Measurements from ENCODE around the gene GMFB.

The GMFB gene

DNA sequence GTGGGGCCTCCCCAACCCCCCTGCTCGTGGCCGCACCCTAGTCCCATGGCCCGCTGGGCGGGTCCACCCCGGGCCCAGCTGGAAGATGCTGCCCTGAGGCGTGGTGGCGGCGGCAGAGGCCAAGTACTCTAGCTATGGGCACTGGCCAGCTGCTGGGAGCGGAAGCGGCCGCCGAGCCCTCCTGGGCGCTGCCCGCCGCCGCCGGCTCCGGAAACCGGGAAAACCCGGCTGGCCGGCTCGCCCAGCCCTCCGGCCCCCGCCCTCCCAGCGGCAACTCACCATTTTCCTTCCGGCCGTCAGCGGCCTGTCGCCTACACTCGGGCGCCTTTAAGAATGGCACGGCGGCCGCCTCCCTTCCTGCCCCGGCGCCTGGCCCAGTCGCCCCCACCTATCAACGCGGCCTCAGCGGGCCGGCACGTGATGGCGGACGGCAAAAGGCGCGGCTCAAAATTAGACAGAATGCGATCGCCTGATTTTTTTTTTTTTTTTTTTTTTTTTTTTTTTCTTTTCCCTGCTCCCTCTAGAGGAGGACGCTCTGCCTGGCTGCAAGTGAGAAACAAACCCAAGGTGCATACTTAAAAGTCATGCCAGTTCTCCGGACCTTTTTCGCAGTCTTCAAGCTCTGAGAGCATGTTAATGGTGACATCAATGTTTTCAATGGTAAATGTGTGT is at the start of gene GMFB:
Gene GMFB, minus strand, starts transcription at position 335 of the 672 bp plus-strand sequence. Its CDS starts 53 bp downstream, at position 282.
- peak; percentile 69 for DNase-seq

DNA sequence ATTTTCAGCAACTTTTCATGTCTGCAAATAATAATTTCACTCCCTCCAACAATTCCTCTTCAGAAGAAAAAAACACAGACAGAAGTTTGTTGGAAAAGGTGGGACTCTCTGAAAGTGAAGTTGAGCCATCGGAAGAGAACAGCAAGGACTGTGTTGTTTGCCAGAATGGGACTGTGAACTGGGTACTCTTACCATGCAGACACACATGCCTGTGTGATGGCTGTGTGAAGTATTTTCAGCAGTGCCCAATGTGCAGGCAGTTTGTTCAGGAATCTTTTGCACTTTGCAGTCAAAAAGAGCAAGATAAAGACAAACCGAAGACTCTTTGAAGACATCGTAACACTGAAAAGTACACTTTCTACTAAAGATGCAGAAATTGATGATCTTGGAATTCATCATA is 49.3 kb upstream of the GMFB start:
- DNase-seq = no peak

GRCh38 chr14:54537651-54538050 is 48.9 kb upstream of the GMFB start:
- no peak for DNase-seq

DNA sequence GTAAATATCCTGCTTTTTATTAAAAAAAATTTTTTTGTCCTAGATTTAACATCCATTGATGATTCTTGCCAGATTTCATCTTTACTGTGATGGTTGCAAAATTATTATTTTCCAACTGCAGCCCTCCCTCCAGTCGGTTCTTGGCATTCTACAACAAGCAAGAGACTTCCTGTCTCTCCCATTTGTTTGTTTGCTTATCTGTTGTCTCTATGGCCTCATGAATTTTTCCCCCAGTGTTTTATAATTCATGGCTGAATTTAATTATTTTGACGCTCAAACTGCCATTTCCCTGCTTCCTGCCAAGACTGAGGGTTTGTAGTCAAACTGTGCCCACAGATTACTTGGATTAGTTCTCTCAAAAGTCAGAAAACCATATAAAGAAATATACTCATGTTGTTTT is 46.9 kb upstream of the GMFB start:
- no peak for DNase-seq

DNA sequence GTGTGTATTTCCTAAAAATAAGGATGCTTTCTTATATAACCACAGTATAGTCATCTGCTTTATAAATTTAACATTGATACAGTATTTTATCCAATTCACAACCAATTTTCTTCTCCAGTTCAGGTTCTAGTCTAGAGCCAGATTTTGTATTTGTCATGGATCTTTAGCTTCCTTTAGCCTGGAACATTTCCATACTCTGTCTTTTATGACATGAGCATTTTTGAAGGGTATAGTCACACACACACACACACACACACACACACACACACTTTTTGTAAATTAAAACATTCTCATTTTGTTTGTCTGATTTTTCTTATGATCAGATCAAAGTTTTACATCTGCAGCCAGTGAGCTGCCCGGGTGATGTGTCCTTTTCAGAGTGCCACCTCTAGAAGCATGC is 46.3 kb upstream of the GMFB start:
- DNase-seq = no peak

- no peak for DNase-seq
Measured at GRCh38 chr14:54533100-54533499, 44.3 kb upstream of the GMFB start.

DNA sequence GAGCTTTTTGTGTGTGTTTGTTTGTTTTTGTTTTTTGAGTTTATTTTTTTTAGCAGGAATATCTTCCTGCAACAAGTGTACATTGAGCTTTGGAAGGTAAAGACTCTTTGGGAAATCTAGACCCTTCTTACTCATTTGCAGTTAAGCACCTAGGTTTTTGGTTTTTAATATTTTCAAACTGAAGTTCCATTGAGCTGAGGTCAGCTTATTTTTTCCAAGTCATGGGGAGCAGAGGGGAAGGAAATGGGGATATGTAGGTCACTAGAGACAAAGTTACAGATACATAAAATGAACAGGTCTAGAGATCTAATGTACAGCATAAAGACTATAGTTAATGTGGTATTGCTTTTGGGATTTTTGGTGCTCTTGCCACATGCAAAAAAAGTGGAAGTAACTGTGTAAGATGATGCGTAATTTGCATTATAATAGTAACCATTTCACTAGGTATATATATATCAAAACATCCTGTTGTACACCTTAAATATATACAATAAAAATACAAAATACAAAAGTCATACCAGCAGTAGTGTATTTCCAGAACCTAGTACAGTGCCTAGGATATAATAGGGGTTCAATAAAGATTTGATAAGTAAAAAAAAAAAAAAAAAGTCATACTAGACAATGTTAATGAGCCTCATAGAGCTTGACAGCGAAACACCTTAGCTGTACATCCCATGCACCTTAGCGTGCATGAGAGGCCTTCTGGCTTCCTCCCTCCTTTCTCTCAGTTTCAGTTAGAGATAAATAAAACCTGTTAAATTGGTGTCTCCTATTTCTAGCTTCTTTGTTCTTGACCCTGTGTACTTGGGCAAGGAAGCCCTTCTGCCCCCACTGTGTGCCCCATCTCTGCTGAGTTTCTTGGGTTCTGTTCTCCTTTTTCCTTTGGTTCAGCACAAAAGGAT is 43.6 kb upstream of the GMFB start:
- DNase-seq = no peak

DNA sequence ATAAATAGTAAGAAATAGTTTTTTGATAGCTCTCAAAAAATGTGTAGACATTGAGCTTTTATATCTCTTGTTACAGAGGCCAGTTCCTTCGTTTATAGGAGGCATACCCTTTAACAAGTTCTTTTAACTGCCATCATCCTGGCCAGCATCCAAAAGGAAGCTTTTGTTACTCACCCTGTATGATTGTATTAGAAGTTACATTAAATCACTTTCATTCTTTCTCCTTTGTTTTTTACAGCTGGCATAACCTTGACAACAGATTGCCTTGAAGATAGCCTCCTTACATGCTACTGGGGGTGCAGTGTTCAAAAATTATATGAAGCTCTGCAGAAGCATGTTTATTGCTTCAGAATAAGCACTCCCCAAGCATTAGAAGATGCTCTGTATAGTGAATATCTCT is 41.0 kb upstream of the GMFB start:
- DNase-seq = no peak

GRCh38 chr14:54528973-54529372 is 40.2 kb upstream of the GMFB start:
- DNase-seq = no peak

DNA sequence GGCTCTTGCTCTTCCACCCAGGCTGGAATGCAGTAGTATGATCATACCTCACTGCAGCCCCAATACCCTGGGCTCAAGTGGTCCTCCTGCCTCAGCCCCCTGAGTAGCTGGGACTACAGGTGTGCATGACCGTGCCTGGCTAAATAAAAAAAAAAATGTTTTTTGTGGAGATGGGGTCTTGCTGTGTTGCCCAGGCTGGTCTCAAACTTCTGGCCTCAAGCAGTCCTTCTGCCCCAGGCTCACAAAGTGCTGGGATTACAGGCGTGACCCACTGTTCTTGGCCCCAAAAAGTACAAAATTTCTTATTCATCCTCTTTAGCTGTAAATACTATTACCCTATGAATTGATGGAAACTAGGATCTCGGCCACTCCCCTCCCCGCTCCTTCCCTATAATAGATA is 35.6 kb upstream of the GMFB start:
- DNase-seq = no peak

DNA sequence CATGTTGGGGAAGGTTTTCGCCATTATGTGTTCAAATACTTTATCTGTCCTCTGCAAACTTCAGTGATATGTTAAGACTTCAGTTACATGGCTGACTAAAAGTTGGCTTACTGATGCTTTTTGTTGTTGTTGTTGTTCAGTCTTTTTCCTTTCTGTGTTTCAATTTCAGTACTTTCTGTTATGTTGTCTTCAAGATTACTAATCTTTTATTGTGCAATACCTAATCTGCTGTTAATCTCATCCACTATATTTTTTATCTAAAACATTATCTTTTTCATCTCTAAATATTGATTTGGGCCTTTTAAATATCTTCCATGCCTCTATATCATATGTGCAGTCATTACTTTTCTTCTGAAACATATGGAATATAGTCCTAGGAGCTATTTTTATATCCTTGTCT is 27.9 kb upstream of the GMFB start:
- DNase-seq = no peak

DNA sequence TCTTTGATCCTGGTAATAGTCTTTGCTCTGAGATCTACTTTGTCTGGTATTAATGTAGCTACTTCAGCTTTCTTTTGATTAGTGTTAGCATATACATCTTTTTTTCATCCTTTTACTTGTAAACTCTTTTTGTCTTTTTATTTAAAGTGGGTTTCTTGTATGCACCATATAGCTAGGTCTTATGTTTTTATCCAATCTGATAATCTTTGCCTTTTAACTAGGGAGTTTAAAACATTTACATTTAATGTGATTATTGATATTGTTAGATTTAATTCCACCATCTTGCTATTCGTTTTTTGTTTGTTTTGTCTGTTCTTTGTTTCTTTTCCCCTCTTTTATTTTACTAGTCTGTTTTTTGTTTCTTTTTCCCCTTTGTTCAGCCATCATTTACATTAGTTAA is 26.9 kb upstream of the GMFB start:
- DNase-seq = no peak

GRCh38 chr14:54512393-54512792 is 23.6 kb upstream of the GMFB start:
- no peak for DNase-seq

DNA sequence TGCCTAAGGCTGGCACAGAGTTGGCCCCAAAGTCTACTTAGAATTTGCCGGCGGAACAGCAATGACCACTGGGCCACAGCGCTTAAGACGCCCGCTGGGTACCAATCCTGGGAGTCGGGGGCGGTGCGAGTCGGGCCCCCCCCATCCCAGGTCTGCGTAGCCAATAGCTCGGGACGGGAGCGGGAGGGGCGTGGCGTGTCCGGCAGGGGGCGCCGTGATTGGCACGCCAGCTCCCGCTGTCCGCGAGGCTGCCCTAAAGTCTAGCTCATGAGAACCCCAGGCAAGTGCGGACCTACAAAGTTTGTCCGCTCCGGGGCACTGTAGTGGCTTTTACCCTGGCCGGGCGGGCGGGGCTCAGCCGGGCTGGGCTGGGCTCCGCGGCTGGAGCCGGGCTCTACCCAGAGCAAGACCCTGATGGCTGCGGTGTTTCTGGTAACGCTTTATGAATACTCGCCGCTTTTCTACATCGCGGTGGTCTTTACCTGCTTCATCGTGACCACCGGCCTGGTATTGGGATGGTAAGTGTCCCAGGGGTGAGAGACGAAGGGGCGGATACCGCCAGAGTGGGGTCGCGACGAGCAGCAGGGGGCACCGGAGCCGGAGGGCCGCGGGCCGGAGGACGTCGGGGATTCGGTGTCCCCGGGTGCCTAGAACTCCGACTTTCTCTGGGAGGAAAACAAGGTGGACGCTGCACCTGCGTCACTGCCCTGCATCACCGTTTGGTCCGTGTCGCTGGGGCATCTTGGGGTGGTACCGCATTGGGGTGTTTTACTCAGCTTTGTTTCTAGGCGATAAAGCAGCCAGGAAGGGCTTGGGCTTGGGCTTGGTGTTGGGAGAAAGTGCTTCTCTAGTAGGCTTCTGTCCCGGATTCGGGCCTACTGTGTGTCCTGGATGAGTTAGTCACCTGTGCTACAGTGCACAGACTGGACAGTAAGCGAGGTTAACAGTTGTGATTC is 21.0 kb upstream of the GMFB start, which contains the start of gene CGRRF1:
Gene CGRRF1, plus strand, starts transcription at position 361 of the 956 bp plus-strand sequence. Its CDS starts 54 bp downstream, at position 415.
- DNase-seq = peak; percentile 97

DNA sequence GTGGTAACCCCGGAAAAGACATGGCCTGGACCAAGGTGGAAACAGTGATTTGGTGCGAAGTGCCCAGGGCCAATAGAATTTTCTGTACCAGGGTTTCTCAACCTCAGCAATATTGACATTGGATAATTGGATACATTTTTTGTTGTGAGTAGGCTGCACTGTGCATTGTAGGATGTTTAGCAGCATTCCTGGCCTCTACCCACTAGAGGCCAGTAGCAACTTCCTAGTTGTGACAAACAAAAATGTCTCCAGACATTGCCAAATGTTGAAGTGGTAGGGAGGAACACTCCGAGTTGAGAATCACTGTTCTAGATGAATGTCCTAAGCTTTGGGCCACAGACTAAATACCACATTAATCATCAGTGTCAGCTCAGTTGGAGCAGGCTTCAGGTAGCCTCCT is 14.7 kb upstream of the GMFB start:
- no peak for DNase-seq

- no peak for DNase-seq
Measured at GRCh38 chr14:54502602-54503001, 13.8 kb upstream of the GMFB start.

- no peak for DNase-seq
Measured at GRCh38 chr14:54501480-54501879, 12.7 kb upstream of the GMFB start.

- no peak for DNase-seq
Measured at GRCh38 chr14:54500744-54501143, 12.0 kb upstream of the GMFB start.

DNA sequence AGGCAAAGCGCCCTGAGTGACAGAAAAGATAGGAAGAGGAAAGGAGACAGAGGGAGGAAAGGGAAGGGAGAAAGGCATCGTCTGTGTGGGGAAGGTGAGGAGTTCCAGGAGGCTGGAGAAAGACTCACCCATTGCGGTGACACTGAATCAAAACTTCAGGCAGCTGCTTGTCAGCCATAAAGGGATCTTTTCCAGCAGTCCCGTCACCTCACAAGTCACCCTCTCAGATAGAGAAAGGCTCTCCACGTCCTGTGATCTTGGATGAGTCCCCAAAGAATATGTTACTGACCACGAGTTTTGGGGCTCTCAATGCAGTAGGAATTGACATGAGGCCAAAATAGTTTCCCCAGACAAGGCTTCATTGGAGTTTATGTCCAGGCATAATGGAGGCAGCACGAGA is 9.8 kb upstream of the GMFB start:
- no peak for DNase-seq

- no peak for DNase-seq
Measured at GRCh38 chr14:54498095-54498531, 9.3 kb upstream of the GMFB start.

- DNase-seq = no peak
Measured at GRCh38 chr14:54497224-54497623, 8.4 kb upstream of the GMFB start.

- no peak for DNase-seq
Measured at GRCh38 chr14:54493293-54493692, 4.5 kb upstream of the GMFB start.
